BLaER1 (cell line): ENCODE results near the gene NDUFV2.
"Not testable (repeated sequence)": the region's sequence is repeated elsewhere in the genome, so short reads cannot be mapped to it uniquely, and the experiment has no call there.

Experiments used
- H3K27ac ChIP-seq: shearing (Covaris generic); formaldehyde crosslinking; 2 replicates; pipeline ENCODE4 v1.8.1; 2022
- H3K27me3 ChIP-seq: shearing (Covaris generic); formaldehyde crosslinking; 2 replicates; pipeline ENCODE4 v1.8.1; 2022
- H3K36me3 ChIP-seq: shearing (Covaris generic); formaldehyde crosslinking; 2 replicates; pipeline ENCODE4 v1.8.1; 2022
- H3K4me1 ChIP-seq: shearing (Covaris generic); formaldehyde crosslinking; 2 replicates; pipeline ENCODE4 v1.8.1; 2022
- H3K4me2 ChIP-seq: shearing (Covaris generic); formaldehyde crosslinking; 2 replicates; pipeline ENCODE4 v1.8.1; 2022
- H3K4me3 ChIP-seq: shearing (Covaris generic); formaldehyde crosslinking; 2 replicates; pipeline ENCODE4 v1.8.1; 2022
- H3K9ac ChIP-seq: shearing (Covaris generic); formaldehyde crosslinking; 2 replicates; pipeline ENCODE4 v1.8.1; 2022
- H3K9me3 ChIP-seq: shearing (Covaris generic); formaldehyde crosslinking; 2 replicates; pipeline ENCODE4 v1.8.1; 2022
- H4K20me1 ChIP-seq: shearing (Covaris generic); formaldehyde crosslinking; 2 replicates; pipeline ENCODE4 v1.8.1; 2022
- Cebpa-rat ChIP-seq: shearing (Covaris generic); IDR thresholded peaks from 2 replicates; pipeline ENCODE4 v1.8.1; 2022

NDUFV2 gene

DNA sequence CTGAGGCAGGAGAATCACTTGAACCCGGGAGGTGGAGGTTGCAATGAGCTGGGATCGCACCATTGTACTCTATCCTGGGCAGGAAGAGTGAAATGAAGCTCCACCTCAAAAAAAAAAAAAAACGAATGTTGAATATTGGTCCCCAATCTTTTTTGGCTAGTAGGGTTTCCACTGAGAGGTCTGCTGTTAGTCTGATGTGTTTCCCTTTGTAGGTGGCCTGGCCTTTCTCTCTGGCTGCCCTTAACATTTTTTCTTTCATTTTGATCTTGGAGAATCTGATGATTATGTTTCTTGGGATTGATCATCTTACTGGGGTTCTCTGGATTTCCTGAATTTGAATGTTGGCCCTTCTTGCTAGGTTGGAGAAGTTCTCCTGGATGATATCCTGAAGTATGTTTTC is 69.4 kb downstream of the NDUFV2 start:
- not testable (repeated sequence) for H3K27ac ChIP-seq, H3K4me2 ChIP-seq, H3K27me3 ChIP-seq, H3K9ac ChIP-seq, H3K4me3 ChIP-seq
- Histone ChIP-seq H3K4me1 (peaks cover 10% of the 10 kb centered on the region), H4K20me1 (peaks cover 33% of the 10 kb centered on the region; the same call in 1 of the 2 replicates), H3K9me3 (peaks cover 30% of the 10 kb centered on the region), H3K36me3 (peaks cover 22% of the 10 kb centered on the region)

DNA sequence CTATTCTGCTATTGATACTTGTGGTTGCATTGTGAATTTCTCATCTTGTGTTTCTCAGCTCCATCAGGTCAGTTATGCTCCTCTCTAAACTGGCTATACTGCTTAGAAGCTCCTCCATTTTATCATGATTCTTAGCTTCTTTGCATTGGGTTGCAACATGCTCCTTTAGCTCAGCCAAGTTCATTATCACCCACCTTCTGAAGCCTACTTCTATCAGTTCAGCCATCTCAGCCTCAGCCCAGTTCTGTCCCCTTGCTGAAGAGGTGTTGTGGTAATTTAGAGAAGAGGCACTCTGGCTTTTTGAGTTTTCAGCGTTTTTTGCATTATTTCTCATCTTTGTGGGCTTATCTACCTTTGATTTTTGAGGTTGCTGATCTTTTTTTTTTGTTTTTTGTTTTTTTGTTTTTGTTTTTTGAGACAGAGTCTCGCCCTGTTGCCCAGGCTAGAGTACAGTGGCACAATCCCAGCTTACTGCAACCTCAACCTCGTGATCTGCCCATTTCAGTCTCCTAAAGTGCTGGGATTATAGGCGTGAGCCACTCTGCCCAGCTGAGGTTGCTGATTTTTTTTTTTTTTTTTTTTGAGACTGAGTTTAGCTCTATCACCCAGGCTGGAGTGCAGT is 70.1 kb downstream of the NDUFV2 start:
- Histone ChIP-seq H3K4me3 (no peak overlapping the region), H4K20me1 (peaks cover 40% of the 10 kb centered on the region; the same call in 1 of the 2 replicates), H3K9me3 (peaks cover 30% of the 10 kb centered on the region), H3K4me2 (no peak overlapping the region), H3K27me3 (no peaks in the 10 kb centered on the region), H3K4me1 (peaks cover 10% of the 10 kb centered on the region), H3K27ac (no peak overlapping the region), H3K9ac (no peak overlapping the region), H3K36me3 (peaks cover 22% of the 10 kb centered on the region)
- TF ChIP-seq Cebpa-rat = no peak

DNA sequence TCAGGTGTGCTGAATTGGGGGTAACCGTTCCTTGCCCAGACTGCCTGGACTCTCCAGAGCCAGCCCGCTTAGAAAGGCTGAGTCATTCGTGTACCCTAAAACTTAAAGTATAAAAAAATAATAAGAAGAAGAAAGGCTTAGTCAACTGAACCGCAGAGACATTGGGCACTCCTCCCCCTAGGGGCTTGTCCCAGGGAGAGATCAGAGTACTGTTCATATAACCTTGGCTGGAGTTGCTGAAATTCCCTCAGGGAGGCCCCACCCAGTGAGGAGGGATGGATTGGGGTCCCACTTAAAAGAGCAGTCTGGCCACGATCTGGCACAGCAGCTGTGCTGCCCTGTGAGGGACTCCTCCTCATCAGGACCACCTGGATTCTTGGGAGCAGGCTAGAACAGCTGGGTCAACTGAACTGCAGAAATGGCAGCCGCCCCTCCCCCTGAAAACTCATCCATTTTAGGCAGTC is 71.3 kb downstream of the NDUFV2 start:
- Histone ChIP-seq H3K9me3 (peaks cover 26% of the 10 kb centered on the region), H3K27ac (no peak overlapping the region), H3K9ac (no peak overlapping the region), H3K27me3 (no peaks in the 10 kb centered on the region), H3K4me2 (peak overlapping the region; percentile 18; the same call in 1 of the 2 replicates), H4K20me1 (peaks cover 47% of the 10 kb centered on the region; the same call in 1 of the 2 replicates), H3K4me3 (no peak overlapping the region), H3K36me3 (peaks cover 22% of the 10 kb centered on the region), H3K4me1 (peaks cover 10% of the 10 kb centered on the region)
- no peak for TF ChIP-seq Cebpa-rat

DNA sequence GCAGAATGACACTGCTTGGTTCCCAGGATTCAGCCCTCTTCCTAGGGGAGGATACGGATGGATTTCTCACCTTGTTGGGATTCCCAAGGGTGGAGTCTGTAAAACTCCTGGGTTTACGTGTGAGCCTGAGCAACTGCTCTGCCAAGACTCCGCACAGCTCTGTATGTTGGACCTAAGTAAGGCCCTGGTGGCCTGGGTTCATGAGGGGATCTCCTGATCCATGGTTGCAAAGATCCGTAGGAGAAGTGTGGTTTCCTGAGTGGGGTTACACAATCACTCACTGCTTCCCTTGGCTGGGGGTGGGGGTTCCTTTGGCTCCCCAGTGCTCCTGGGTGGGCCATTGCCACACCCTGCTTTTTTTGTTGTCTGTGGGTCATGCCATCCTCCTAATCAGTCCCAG is 71.8 kb downstream of the NDUFV2 start:
- TF ChIP-seq Cebpa-rat = no peak
- Histone ChIP-seq H4K20me1 (peaks cover 50% of the 10 kb centered on the region; the same call in 1 of the 2 replicates), H3K4me3 (no peak overlapping the region), H3K27me3 (no peaks in the 10 kb centered on the region), H3K9me3 (peaks cover 23% of the 10 kb centered on the region), H3K27ac (no peak overlapping the region), H3K4me1 (peaks cover 10% of the 10 kb centered on the region), H3K36me3 (peaks cover 22% of the 10 kb centered on the region), H3K9ac (no peak overlapping the region), H3K4me2 (peak overlapping the region; percentile 18; the same call in 1 of the 2 replicates)

DNA sequence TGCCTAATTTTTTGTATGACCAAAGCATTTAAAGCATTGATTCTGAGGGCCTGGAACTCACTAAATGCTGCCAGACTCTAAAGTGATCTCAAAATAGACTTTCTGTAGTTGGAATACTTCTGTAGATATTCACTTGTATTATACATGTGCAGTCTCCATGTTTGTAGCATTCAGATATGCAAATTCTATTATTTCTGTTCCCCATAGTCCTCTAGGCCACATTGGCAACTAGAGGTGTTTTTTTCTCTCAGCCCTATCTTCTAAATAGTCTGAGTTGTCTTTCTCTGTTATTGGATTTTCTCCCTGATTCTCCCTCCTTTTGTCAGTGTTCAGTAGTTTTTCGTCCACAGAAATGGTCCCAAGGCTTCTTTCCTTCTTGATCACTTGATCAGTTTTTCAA is 72.6 kb downstream of the NDUFV2 start:
- no peak for TF ChIP-seq Cebpa-rat
- Histone ChIP-seq H3K9me3 (peaks cover 22% of the 10 kb centered on the region), H3K9ac (no peak overlapping the region), H3K27ac (no peak overlapping the region), H3K27me3 (no peaks in the 10 kb centered on the region), H4K20me1 (peaks cover 59% of the 10 kb centered on the region; the same call in 1 of the 2 replicates), H3K4me3 (no peak overlapping the region), H3K4me2 (no peak overlapping the region), H3K4me1 (peaks cover 10% of the 10 kb centered on the region), H3K36me3 (peaks cover 22% of the 10 kb centered on the region)

DNA sequence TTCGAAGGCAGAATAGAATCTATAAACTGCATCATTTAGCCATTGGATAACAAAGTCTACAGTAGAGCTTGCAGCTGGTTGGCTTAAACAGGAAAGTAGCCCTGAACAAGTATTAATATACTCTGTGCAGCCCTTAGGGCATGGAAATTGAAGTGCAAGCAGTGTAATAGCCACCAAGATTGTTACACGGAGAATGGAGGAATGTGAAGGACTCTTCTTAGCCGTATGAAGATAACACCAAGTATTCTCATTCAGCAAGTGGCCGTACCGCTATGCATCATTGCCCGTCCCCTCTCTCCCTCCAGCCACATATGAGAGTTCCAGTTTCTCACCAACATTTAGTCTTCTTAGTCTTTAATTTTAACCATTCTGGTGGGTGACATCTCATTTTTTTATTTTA is 74.5 kb downstream of the NDUFV2 start:
- H3K27ac ChIP-seq = no peak overlapping the region
- peaks cover 10% of the 10 kb centered on the region for H3K4me1 ChIP-seq
- peaks cover 15% of the 10 kb centered on the region; the same call in 1 of the 2 replicates for H3K36me3 ChIP-seq
- no peaks in the 10 kb centered on the region for H3K27me3 ChIP-seq
- no peak overlapping the region for H3K4me2 ChIP-seq
- H3K9me3 ChIP-seq = peaks cover 10% of the 10 kb centered on the region
- peaks cover 60% of the 10 kb centered on the region; the same call in 1 of the 2 replicates for H4K20me1 ChIP-seq
- H3K9ac ChIP-seq = no peak overlapping the region
- no peak for TF ChIP-seq Cebpa-rat
- no peak overlapping the region for H3K4me3 ChIP-seq

DNA sequence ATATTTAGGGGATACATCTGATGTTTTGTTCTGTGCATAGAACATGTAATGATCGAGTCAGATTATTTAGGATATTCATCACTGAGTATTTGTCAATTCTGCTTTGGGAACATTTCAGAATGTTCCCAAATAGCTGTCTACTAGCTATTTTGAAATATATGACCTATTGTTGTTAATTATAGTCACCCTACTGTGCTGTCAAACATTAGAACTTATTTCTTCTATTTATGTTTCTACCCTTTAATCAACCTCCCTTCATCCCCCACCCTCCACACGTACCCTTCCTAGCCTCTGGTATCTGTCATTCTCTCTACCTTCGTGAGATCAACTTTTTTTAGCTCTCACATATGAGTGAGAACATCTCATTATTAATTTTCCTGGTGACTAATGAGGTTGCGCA is 75.0 kb downstream of the NDUFV2 start:
- Histone ChIP-seq H3K27me3 (no peaks in the 10 kb centered on the region), H3K4me3 (no peak overlapping the region), H4K20me1 (peaks cover 55% of the 10 kb centered on the region; the same call in 1 of the 2 replicates)

DNA sequence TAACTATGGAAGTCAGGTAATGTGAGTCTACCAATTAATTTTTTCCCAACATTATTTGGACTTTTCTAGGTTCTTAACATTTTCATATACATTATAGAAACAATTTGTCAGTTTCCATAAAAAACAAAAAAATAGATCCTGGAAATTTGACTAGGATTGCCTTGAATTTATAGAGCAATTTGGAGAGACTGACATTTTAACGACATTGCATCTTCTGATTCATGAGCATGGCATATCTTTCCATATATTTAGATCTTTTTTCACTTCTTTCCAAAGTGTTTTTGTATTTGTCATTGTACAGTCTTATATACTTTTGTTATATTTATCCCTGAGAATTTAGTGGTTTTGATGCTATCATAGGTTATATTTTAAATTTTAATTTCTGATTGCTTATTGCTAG is 76.1 kb downstream of the NDUFV2 start:
- H4K20me1 ChIP-seq = peaks cover 49% of the 10 kb centered on the region; the same call in 1 of the 2 replicates
- TF ChIP-seq Cebpa-rat = no peak
- H3K36me3 ChIP-seq = peaks cover 23% of the 10 kb centered on the region
- no peak overlapping the region for H3K4me3 ChIP-seq
- peaks cover 10% of the 10 kb centered on the region for H3K4me1 ChIP-seq
- no peak overlapping the region for H3K27ac ChIP-seq
- no peak overlapping the region for H3K4me2 ChIP-seq
- peaks cover 21% of the 10 kb centered on the region for H3K9me3 ChIP-seq
- no peaks in the 10 kb centered on the region for H3K27me3 ChIP-seq
- no peak overlapping the region for H3K9ac ChIP-seq

More for the DNA sequence above, 75.0 kb downstream of the NDUFV2 start:
- Histone ChIP-seq H3K4me2 (no peak overlapping the region), H3K36me3 (peaks cover 15% of the 10 kb centered on the region), H3K4me1 (peaks cover 10% of the 10 kb centered on the region), H3K27ac (no peak overlapping the region), H3K9ac (no peak overlapping the region), H3K9me3 (peaks cover 14% of the 10 kb centered on the region)
- no peak for TF ChIP-seq Cebpa-rat

DNA sequence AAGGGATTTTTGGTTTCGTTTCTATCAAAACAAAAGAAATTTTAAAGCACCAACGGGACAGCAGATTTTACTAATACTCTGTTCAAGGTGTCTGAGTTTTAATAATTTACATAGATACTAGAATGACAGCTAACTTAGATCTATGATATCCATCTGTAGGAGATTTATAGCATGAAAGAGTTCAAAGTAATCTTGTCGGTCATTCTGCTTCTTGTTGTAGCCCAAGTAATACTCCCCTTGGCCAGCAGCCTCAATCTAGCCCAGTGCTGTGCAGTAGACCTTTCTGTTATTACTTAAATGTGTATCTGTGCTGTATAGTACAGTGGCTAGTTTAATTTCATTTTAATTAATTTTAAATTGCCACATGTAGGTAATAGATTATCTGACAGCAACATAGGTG is 78.8 kb downstream of the NDUFV2 start:
- Histone ChIP-seq H3K9ac (no peak overlapping the region), H4K20me1 (peaks cover 32% of the 10 kb centered on the region; the same call in 1 of the 2 replicates), H3K4me1 (peaks cover 21% of the 10 kb centered on the region), H3K9me3 (peaks cover 14% of the 10 kb centered on the region), H3K4me2 (no peak overlapping the region), H3K27me3 (no peaks in the 10 kb centered on the region), H3K4me3 (no peak overlapping the region), H3K36me3 (peaks cover 23% of the 10 kb centered on the region; the same call in 1 of the 2 replicates), H3K27ac (no peak overlapping the region)
- no peak for TF ChIP-seq Cebpa-rat

DNA sequence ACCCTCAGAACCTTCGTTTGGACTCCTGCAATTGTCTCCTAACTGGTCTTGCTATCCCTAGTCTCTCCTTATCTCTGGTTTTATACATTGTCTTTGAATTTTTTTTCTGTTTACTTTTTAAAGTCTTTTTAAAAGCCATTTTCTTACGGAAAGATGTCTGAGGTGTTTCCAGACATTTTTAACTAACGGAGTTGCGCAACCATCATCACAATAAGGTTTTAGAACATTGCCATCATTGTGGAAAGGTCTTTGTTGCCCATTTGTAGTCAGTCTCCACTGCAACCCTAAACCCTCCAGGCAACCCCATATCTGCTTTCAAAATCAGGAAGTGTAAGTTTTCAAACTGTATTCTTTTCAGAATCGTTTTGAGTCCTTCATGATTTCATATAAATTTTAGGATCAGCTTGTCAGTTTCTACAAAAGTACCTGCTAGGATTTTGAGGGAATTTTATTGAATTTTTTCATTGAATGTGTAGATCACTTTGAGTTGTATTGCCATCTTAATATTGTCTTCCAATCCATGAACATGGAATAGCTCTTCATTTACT is 80.4 kb downstream of the NDUFV2 start:
- H3K27ac ChIP-seq = no peak overlapping the region
- H3K4me2 ChIP-seq = no peak overlapping the region
- H3K9ac ChIP-seq = no peak overlapping the region
- H3K9me3 ChIP-seq = peaks cover 14% of the 10 kb centered on the region
- H4K20me1 ChIP-seq = peaks cover 17% of the 10 kb centered on the region; the same call in 1 of the 2 replicates
- H3K4me3 ChIP-seq = no peak overlapping the region
- H3K36me3 ChIP-seq = peaks cover 31% of the 10 kb centered on the region
- no peaks in the 10 kb centered on the region for H3K27me3 ChIP-seq
- peaks cover 22% of the 10 kb centered on the region for H3K4me1 ChIP-seq
- peak; percentile 86; the same call in 1 of the 2 replicates for TF ChIP-seq Cebpa-rat
